ENCODE data around the gene PUSL1.

- TF ChIP-seq CTCF (IDR thresholded peaks at IDR 0.05) (no peak), EZH2 (IDR thresholded peaks at IDR 0.05; ENCODE audit: borderline replicate concordance, insufficient read depth, low read depth, low read length, poor library complexity, severe bottlenecking) (no peak)
Observed at GRCh38 chr1:1326075-1326605, 17.7 kb downstream of the PUSL1 start.

Data from B cell (primary cell).